Tibial nerve (tissue), 4 donors: ENCODE measurements around the gene SAMD8.

Source experiments
- EP300 ChIP-seq, 2 donors: sonication (generic); formaldehyde crosslinking; IDR thresholded peaks; one replicate each; pipeline ENCODE4 v1.6.1; 2017; ENCODE audit warnings: antibody characterized with exemption in 2 of 2, mild to moderate bottlenecking in 1 of 2
- TF ChIP-seq, protein P1 (sequence below), 5 experiments: fragments of 200-600 bp in 3 of 5; fragments of 450-650 bp in 2 of 5; sonication (generic) in 3 of 5; IDR thresholded peaks; one replicate each; pipeline ENCODE4 v1.5.1; 2016 to 2019; ENCODE audit warnings: antibody characterized with exemption in 5 of 5, mild to moderate bottlenecking in 3 of 5, moderate library complexity in 2 of 5

DNA sequence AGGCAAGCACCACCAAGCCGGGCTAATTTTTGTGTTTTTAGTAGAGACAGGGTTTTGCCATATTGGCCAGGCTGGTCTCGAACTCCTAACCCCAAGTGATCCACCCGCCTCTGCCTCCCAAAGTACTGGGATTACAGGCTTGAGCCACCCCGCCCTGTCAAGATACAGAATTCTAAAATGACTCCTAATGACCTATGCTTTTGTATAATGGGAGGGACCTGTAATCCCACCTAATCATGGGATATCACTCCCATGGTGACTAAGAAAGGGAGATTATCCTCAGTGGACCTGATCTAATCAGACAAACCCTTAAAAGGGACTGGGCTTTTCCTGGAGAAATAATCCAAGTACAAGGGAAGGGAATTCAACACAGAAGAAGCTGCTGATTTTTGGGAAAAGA is 28.8 kb downstream of the SAMD8 start:
- TF ChIP-seq, protein P1, sequence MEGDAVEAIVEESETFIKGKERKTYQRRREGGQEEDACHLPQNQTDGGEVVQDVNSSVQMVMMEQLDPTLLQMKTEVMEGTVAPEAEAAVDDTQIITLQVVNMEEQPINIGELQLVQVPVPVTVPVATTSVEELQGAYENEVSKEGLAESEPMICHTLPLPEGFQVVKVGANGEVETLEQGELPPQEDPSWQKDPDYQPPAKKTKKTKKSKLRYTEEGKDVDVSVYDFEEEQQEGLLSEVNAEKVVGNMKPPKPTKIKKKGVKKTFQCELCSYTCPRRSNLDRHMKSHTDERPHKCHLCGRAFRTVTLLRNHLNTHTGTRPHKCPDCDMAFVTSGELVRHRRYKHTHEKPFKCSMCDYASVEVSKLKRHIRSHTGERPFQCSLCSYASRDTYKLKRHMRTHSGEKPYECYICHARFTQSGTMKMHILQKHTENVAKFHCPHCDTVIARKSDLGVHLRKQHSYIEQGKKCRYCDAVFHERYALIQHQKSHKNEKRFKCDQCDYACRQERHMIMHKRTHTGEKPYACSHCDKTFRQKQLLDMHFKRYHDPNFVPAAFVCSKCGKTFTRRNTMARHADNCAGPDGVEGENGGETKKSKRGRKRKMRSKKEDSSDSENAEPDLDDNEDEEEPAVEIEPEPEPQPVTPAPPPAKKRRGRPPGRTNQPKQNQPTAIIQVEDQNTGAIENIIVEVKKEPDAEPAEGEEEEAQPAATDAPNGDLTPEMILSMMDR (IDR thresholded peaks at IDR 0.05): no peak
- TF ChIP-seq EP300 (IDR thresholded peaks at IDR 0.05): no peak
